Activated B cell treated with CpG ODN at 0.5 μM for 24 hours (primary cell): ENCODE measurements around the gene ASCC2. TPM values are rescaled to one million over a fixed set of nuclear protein-coding genes. Genes with fewer than 3 reads are reported as not detected.

Experiments used
- ATAC-seq: fragments of 200-7000 bp; cut with Tn5 transposase; one replicate; pipeline ENCODE4 v1.10.0; 2021; ENCODE audit warnings: low read depth, mild to moderate bottlenecking, moderate library complexity
- CTCF ChIA-PET: fragments of 350-600 bp; sonication (Branson Sonifier 250); formaldehyde crosslinking; loops from one replicate; lab custom pipeline; 2021; ENCODE audit warnings: antibody characterized with exemption; lab: Charles Lee
- POLR2A ChIA-PET: fragments of 350-600 bp; sonication (Branson Sonifier 250); formaldehyde crosslinking; loops from one replicate; lab custom pipeline; 2021; ENCODE audit warnings: antibody characterized with exemption; lab: Charles Lee
- DNase-seq: peaks from one replicate; pipeline ENCODE4 v3.0.0; 2022
- H3K27ac Mint-ChIP-seq: one replicate; pipeline ENCODE4 v1.8.0; 2020; ENCODE audit warnings: mixed read lengths
- H3K27me3 Mint-ChIP-seq: one replicate; pipeline ENCODE4 v1.8.0; 2021; ENCODE audit warnings: mixed read lengths
- H3K36me3 Mint-ChIP-seq: one replicate; pipeline ENCODE4 v1.8.0; 2021; ENCODE audit warnings: low read depth, mixed read lengths
- H3K4me1 Mint-ChIP-seq: one replicate; pipeline ENCODE4 v1.8.0; 2021; ENCODE audit warnings: mixed read lengths
- H3K4me3 Mint-ChIP-seq: one replicate; pipeline ENCODE4 v1.8.0; 2020; ENCODE audit warnings: mild to moderate bottlenecking, mixed read lengths
- H3K9me3 Mint-ChIP-seq: one replicate; pipeline ENCODE4 v1.8.0; 2020; ENCODE audit warnings: mixed read lengths
- CTCF ChIP-seq: fragments of 200-600 bp; IDR thresholded peaks from one replicate; pipeline ENCODE4 v1.8.0; 2022; ENCODE audit warnings: antibody characterized with exemption, mild to moderate bottlenecking
- intact Hi-C: fragments of 100-400 bp; cut with micrococcal nuclease; formaldehyde crosslinking; loops from one replicate; pipeline ENCODE4 v1.15.1; 2024
- total RNA-seq: library from RNA; stranded (reverse); gene quantifications from 2 replicates; pipeline ENCODE4 v1.2.3, GENCODE V29; 2022

The ASCC2 gene
- total RNA-seq, 1 donor from 2014 or later: 89.7 TPM

DNA sequence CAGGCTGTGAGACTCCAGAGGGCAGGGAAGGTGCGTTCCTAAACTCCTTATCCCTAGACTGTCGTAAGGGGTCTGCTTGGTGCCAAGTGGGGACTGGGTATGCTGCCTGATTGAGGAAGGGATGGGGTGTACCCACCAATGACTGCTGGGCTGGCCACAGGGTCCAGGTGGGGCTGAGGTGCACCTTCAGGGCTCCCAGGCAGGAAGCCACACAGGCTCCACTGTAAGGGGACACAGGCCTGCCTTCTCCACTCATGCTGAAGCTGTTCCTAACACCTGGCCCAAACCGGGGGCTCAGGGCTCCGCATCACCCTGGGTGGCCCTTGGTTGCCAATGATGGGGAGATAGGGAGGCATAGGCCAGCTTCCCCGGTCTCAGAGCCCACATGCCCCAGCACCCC lies 97.9 kb downstream of the ASCC2 start:
- CTCF ChIA-PET: no interaction called here
- Mint-ChIP-seq H3K9me3 (no peaks in the 10 kb centered on the region), H3K4me1 (no peaks in the 10 kb centered on the region), H3K27me3 (no peaks in the 10 kb centered on the region), H3K36me3 (peaks cover 53% of the 10 kb centered on the region), H3K4me3 (no peak overlapping the region), H3K27ac (no peak overlapping the region)
- ATAC-seq: no peak
- POLR2A ChIA-PET: no interaction called here
- TF ChIP-seq CTCF: no peak
- intact Hi-C loops: no loop called here
- no peak for DNase-seq

- Mint-ChIP-seq H3K27me3 (no peaks in the 10 kb centered on the region), H3K27ac (no peak overlapping the region), H3K9me3 (no peaks in the 10 kb centered on the region), H3K4me1 (no peaks in the 10 kb centered on the region), H3K36me3 (peaks cover 48% of the 10 kb centered on the region), H3K4me3 (no peak overlapping the region)
- POLR2A ChIA-PET: no interaction called here
- CTCF ChIA-PET: no interaction called here
- intact Hi-C loops: no loop called here
- no peak for TF ChIP-seq CTCF
- no peak for ATAC-seq
- DNase-seq: no peak
These were observed 98.7 kb downstream of the ASCC2 start for GRCh38 chr22:29739346-29739875.

Other genes starting within 250 kb of the ASCC2 start
- gene NF2, start 234.6 kb downstream of the ASCC2 start, total RNA-seq: 30.3 and 32.3 TPM in 2 replicates
- gene CABP7, start 118.3 kb downstream of the ASCC2 start, total RNA-seq: 0.07 TPM in 1 of 2 replicates, not detected in the other
- gene ZMAT5, start 71.3 kb downstream of the ASCC2 start, total RNA-seq: 19.2 and 22.6 TPM in 2 replicates
- gene UQCR10, start 70.9 kb downstream of the ASCC2 start, total RNA-seq: 68.1 and 81.7 TPM in 2 replicates
- gene MTMR3, start 44.9 kb upstream of the ASCC2 start, total RNA-seq: 34.8 and 36.6 TPM in 2 replicates
- not detected in 2 replicates for gene HORMAD2, start 242.2 kb upstream of the ASCC2 start, total RNA-seq